Tibial artery (tissue), 4 donors: Measurements from ENCODE around the gene PRDM5.

Experiments used
- DNase-seq, 2 donors: peaks; one replicate each; pipeline ENCODE4 v3.0.0-alpha.2; 2019
- H3K27ac ChIP-seq, 2 donors: fragments of 200-600 bp; sonication (generic) in 1 of 2; 1 replicate in 1 of 2; 2 replicates in 1 of 2; pipeline ENCODE4 v1.5.1; 2018 to 2019; ENCODE audit warnings: mild to moderate bottlenecking in 1 of 2
- H3K27me3 ChIP-seq, 2 donors: fragments of 200-600 bp; sonication (generic) in 1 of 2; one replicate each; pipeline versions ENCODE4 v1.5.1 to v1.6.0; 2016 to 2019
- H3K36me3 ChIP-seq, 3 donors: fragments of 200-600 bp; sonication (generic) in 2 of 3; one replicate each; pipeline ENCODE4 v1.5.1; 2016 to 2019; ENCODE audit warnings: mild to moderate bottlenecking in 2 of 3
- H3K4me1 ChIP-seq, 4 donors: fragments of 200-600 bp; sonication (generic) in 2 of 4; 1 replicate in 3 of 4; 2 replicates in 1 of 4; pipeline ENCODE4 v1.5.1; 2016 to 2019
- H3K4me3 ChIP-seq, 2 donors: fragments of 200-600 bp; sonication (generic) in 1 of 2; 1 replicate in 1 of 2; 2 replicates in 1 of 2; pipeline ENCODE4 v1.5.1; 2018 to 2019; ENCODE audit warnings: mild to moderate bottlenecking in 2 of 2
- H3K9me3 ChIP-seq, 3 donors: fragments of 200-600 bp; sonication (generic) in 1 of 3; one replicate each; pipeline ENCODE4 v1.5.1; 2016 to 2019
- CTCF ChIP-seq, 2 experiments: fragments of 200-600 bp in 1 of 2; fragments of 450-650 bp in 1 of 2; IDR thresholded peaks; one replicate each; pipeline ENCODE4 v1.5.1; 2017 to 2019; ENCODE audit warnings: antibody characterized with exemption in 2 of 2, mild to moderate bottlenecking in 1 of 2, moderate library complexity in 1 of 2
- intact Hi-C: fragments of 100-400 bp; cut with DNase I; formaldehyde crosslinking; loops from one replicate; pipeline ENCODE4 v1.15.0; 2023; ENCODE audit warnings: low total_unique reads

PRDM5 gene

GRCh38 chr4:120920666-120921065 lies 1.9 kb downstream of the PRDM5 start:
- no peaks in the 10 kb centered on the region for H3K36me3 ChIP-seq
- H3K27me3 ChIP-seq: no peaks in the 10 kb centered on the region
- no peaks in the 10 kb centered on the region for H3K9me3 ChIP-seq
- H3K4me3 ChIP-seq: no peak overlapping the region
- intact Hi-C loops: loop anchor here (5.0 kb wide), 1 partner anchor 152 kb away; the partner anchor contains the start of gene NDNF
- no peak for DNase-seq
- peaks cover 0 to 22% (median 0%) of the 10 kb centered on the region in 4 donors for H3K4me1 ChIP-seq
- no peak for TF ChIP-seq CTCF (IDR thresholded peaks at IDR 0.05)
- no peak overlapping the region for H3K27ac ChIP-seq

GRCh38 chr4:120919358-120919757 lies 3.2 kb downstream of the PRDM5 start:
- H3K27ac ChIP-seq: no peak overlapping the region
- no peak for DNase-seq

GRCh38 chr4:120918788-120919187 lies 3.7 kb downstream of the PRDM5 start:
- DNase-seq: no peak
- Histone ChIP-seq H3K27ac (no peak overlapping the region), H3K9me3 (no peaks in the 10 kb centered on the region), H3K27me3 (no peaks in the 10 kb centered on the region), H3K4me1 (peaks cover 0 to 22% (median 0%) of the 10 kb centered on the region in 4 donors), H3K4me3 (no peak overlapping the region), H3K36me3 (no peaks in the 10 kb centered on the region)
- no peak for TF ChIP-seq CTCF (IDR thresholded peaks at IDR 0.05)
- intact Hi-C loops: no loop called here

More at GRCh38 chr4:120919358-120919757, 3.2 kb downstream of the PRDM5 start:
- Histone ChIP-seq H3K4me1 (peaks cover 0 to 22% (median 0%) of the 10 kb centered on the region in 4 donors), H3K4me3 (no peak overlapping the region), H3K27me3 (no peaks in the 10 kb centered on the region), H3K9me3 (no peaks in the 10 kb centered on the region), H3K36me3 (no peaks in the 10 kb centered on the region)
- no peak for TF ChIP-seq CTCF (IDR thresholded peaks at IDR 0.05)
- intact Hi-C loops: no loop called here

GRCh38 chr4:120918092-120918491 lies 4.4 kb downstream of the PRDM5 start:
- H3K9me3 ChIP-seq: no peaks in the 10 kb centered on the region
- no peak for DNase-seq
- no peaks in the 10 kb centered on the region for H3K27me3 ChIP-seq
- TF ChIP-seq CTCF (IDR thresholded peaks at IDR 0.05): no peak
- no peak overlapping the region for H3K4me3 ChIP-seq
- no peak overlapping the region for H3K27ac ChIP-seq
- H3K36me3 ChIP-seq: peaks cover 0 to under 1% (median 0%) of the 10 kb centered on the region in 3 donors
- intact Hi-C loops: no loop called here
- peaks cover 0 to 22% (median 0%) of the 10 kb centered on the region in 4 donors for H3K4me1 ChIP-seq

- intact Hi-C loops: no loop called here
- TF ChIP-seq CTCF (IDR thresholded peaks at IDR 0.05): no peak
- H3K27ac ChIP-seq: no peak overlapping the region
These were observed 5.6 kb downstream of the PRDM5 start for GRCh38 chr4:120916937-120917336.

GRCh38 chr4:120915336-120915735 lies 7.2 kb downstream of the PRDM5 start:
- no peak for TF ChIP-seq CTCF (IDR thresholded peaks at IDR 0.05)
- DNase-seq: no peak

More at GRCh38 chr4:120916937-120917336, 5.6 kb downstream of the PRDM5 start:
- DNase-seq: no peak
- Histone ChIP-seq H3K27me3 (no peaks in the 10 kb centered on the region), H3K9me3 (no peaks in the 10 kb centered on the region), H3K4me3 (no peak overlapping the region), H3K36me3 (peaks cover 0 to 4% (median 0%) of the 10 kb centered on the region in 3 donors), H3K4me1 (peaks cover 0 to 22% (median 0%) of the 10 kb centered on the region in 4 donors)

More at GRCh38 chr4:120915336-120915735, 7.2 kb downstream of the PRDM5 start:
- Histone ChIP-seq H3K36me3 (peaks cover 0 to 4% (median 0%) of the 10 kb centered on the region in 3 donors), H3K27ac (no peak overlapping the region), H3K4me3 (no peak overlapping the region), H3K9me3 (no peaks in the 10 kb centered on the region), H3K27me3 (no peaks in the 10 kb centered on the region), H3K4me1 (peaks cover 0 to 8% (median 0%) of the 10 kb centered on the region in 4 donors)
- intact Hi-C loops: no loop called here
